Measurements from ENCODE around the gene TRIM9. TPM values are rescaled to one million over a fixed set of nuclear protein-coding genes. Genes with fewer than 3 reads are reported as not detected.

Gene TRIM9
- total and polyA plus RNA-seq, 9 of the 15 experiments (the other 6 are each of a cell fraction or from before 2014, with no cell fraction given): 0.03 to 0.15 (median 0.04) TPM; not detected in 4

- CTCF ChIA-PET (ENCODE audit: low intra/inter-chr PET ratio): no interaction called here
- BruUV-seq (replicated peaks): no TSS peak
- intact Hi-C loops (cut with micrococcal nuclease) (no loop called here), in situ Hi-C loops (cut with MboI) (no loop called here)
- H3K9me1 ChIP-seq (ENCODE audit: control insufficient read depth, insufficient read depth, low read length): no peaks in the 10 kb centered on the region
- H3K79me2 ChIP-seq (ENCODE audit: control insufficient read depth, insufficient read depth, low read length): no peaks in the 10 kb centered on the region
- H3K4me2 ChIP-seq (ENCODE audit: insufficient read depth, low read length): no peak overlapping the region
- TF ChIP-seq ZEB2 (IDR thresholded peaks at IDR 0.05) (no peak), LEF1 (IDR thresholded peaks at IDR 0.05) (no peak), ZNF512 (tag; IDR thresholded peaks at IDR 0.05) (no peak), RBM25 (IDR thresholded peaks at IDR 0.05; ENCODE audit: low read depth, low read length, severe bottlenecking) (peak; percentile 1)
- H3K27ac ChIP-seq (ENCODE audit: extremely low read depth, low read depth, low read length): no peak overlapping the region
- no peaks in the 10 kb centered on the region for H3K9me3 ChIP-seq (replicated peaks; ENCODE audit: control insufficient read depth, insufficient read depth, low read depth, low read length)
- DNase-seq (ENCODE audit: extremely low read depth in 1 of 4, low spot score in 3 of 4): no peak
- ATAC-seq: no peak
- POLR2A ChIA-PET: no interaction called here
- no peak for FAIRE-seq
- H3K4me3 ChIP-seq: no peak overlapping the region
- H3K4me1 ChIP-seq (replicated peaks in 1 of 2; ENCODE audit: control insufficient read depth in 2 of 2, insufficient read depth in 2 of 2, low read length in 2 of 2): no peaks in the 10 kb centered on the region
- no peaks in the 10 kb centered on the region for H3K27me3 ChIP-seq (ENCODE audit: control insufficient read depth in 2 of 2, insufficient read depth in 2 of 2, low read length in 2 of 2)
- no peak overlapping the region for H2AFZ ChIP-seq (ENCODE audit: low read depth, low read length)
- H3K36me3 ChIP-seq (ENCODE audit: control insufficient read depth, insufficient read depth, low read length): no peaks in the 10 kb centered on the region
- H3K9ac ChIP-seq (ENCODE audit: insufficient read depth in 1 of 2, low read depth in 2 of 2, low read length in 2 of 2): no peak overlapping the region
- H4K20me1 ChIP-seq (replicated peaks; ENCODE audit: control insufficient read depth, insufficient read depth, low read length): no peaks in the 10 kb centered on the region
Measured at GRCh38 chr14:51118993-51119392, 24.1 kb upstream of the TRIM9 start.

GRCh38 chr14:51117593-51117992 lies 22.7 kb upstream of the TRIM9 start:
- ChIA-PET CTCF (ENCODE audit: low intra/inter-chr PET ratio) (no interaction called here), POLR2A (no interaction called here)
- Histone ChIP-seq H3K36me3 (ENCODE audit: control insufficient read depth, insufficient read depth, low read length) (no peaks in the 10 kb centered on the region), H3K9ac (ENCODE audit: insufficient read depth in 1 of 2, low read depth in 2 of 2, low read length in 2 of 2) (no peak overlapping the region), H3K9me3 (replicated peaks; ENCODE audit: control insufficient read depth, insufficient read depth, low read depth, low read length) (no peaks in the 10 kb centered on the region), H2AFZ (ENCODE audit: low read depth, low read length) (no peak overlapping the region), H3K27me3 (ENCODE audit: control insufficient read depth in 2 of 2, insufficient read depth in 2 of 2, low read length in 2 of 2) (no peaks in the 10 kb centered on the region), H4K20me1 (replicated peaks; ENCODE audit: control insufficient read depth, insufficient read depth, low read length) (no peaks in the 10 kb centered on the region), H3K27ac (ENCODE audit: extremely low read depth, low read depth, low read length) (no peak overlapping the region), H3K9me1 (ENCODE audit: control insufficient read depth, insufficient read depth, low read length) (no peaks in the 10 kb centered on the region), H3K4me1 (replicated peaks in 1 of 2; ENCODE audit: control insufficient read depth in 2 of 2, insufficient read depth in 2 of 2, low read length in 2 of 2) (no peaks in the 10 kb centered on the region), H3K4me2 (ENCODE audit: insufficient read depth, low read length) (no peak overlapping the region), H3K4me3 (no peak overlapping the region), H3K79me2 (ENCODE audit: control insufficient read depth, insufficient read depth, low read length) (no peaks in the 10 kb centered on the region)
- DNase-seq (ENCODE audit: extremely low read depth in 1 of 4, low spot score in 3 of 4): no peak
- ATAC-seq: no peak
- WGBS (ENCODE audit: insufficient coverage, low coverage, missing lambda C conversion rate): 0% methylated on average over 1 of the region's 1 CpG
- BruUV-seq (replicated peaks): no TSS peak
- in situ Hi-C loops (cut with MboI) (no loop called here), intact Hi-C loops (cut with micrococcal nuclease) (no loop called here)
- FAIRE-seq: no peak
- no peak for TF ChIP-seq ERF (CRISPR knock-in tag; IDR thresholded peaks at IDR 0.05)
- TF ChIP-seq KDM2B (CRISPR knock-in tag; IDR thresholded peaks at IDR 0.05): no peak
- no peak for TF ChIP-seq HEY1 (CRISPR knock-in tag; IDR thresholded peaks at IDR 0.05; ENCODE audit: borderline replicate concordance)
- TF ChIP-seq ZHX1 (conservative IDR thresholded peaks at IDR 0.05; ENCODE audit: low read length): no peak
- no peak for TF ChIP-seq BACH1 (tag; IDR thresholded peaks at IDR 0.05)
- no peak for TF ChIP-seq SIN3A (IDR thresholded peaks at IDR 0.05; ENCODE audit: borderline replicate concordance in 2 of 2, control insufficient read depth in 1 of 2, low read depth in 2 of 2, low read length in 2 of 2)
- TF ChIP-seq STAT5B (CRISPR knock-in tag; IDR thresholded peaks at IDR 0.05): no peak
- no peak for TF ChIP-seq NRF1 (conservative IDR thresholded peaks at IDR 0.05 in 1 of 2, IDR thresholded peaks at IDR 0.05 in 1 of 2)

All from K562 (cell line).